Measurements from ENCODE around the gene JOSD2. TPM values are rescaled to one million over a fixed set of nuclear protein-coding genes. Genes with fewer than 3 reads are reported as not detected.

JOSD2 gene
- total RNA-seq, 2 donors from 2014 or later: 12.1 to 13.7 TPM

DNA sequence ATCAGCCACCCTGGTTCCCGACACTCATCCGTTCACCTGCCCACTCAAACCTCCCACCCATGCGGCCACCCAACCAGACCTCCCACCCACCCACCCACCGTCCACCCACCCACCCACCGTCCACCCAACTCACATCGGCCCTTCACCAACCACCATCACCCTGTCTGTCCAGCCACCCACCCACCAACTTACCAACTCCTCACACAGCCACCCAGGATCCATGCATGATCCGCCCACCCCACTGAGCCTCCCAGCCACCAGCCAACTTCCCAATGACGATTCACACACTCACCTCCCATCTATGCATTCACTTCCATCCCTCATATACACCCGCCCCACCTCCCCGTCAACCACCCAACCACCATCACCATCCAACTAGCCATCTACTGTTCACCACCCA lies 4.3 kb downstream of the JOSD2 start:
- no peak for DNase-seq
- Mint-ChIP-seq H3K9me3 (no peaks in the 10 kb centered on the region), H3K27me3 (ENCODE audit: insufficient read depth) (peaks cover 16% of the 10 kb centered on the region), H3K36me3 (ENCODE audit: low read depth) (no peaks in the 10 kb centered on the region), H3K4me1 (no peaks in the 10 kb centered on the region), H3K27ac (no peak overlapping the region), H3K4me3 (no peak overlapping the region)
- H3K36me3 ChIP-seq (ENCODE audit: control insufficient read depth, insufficient read depth, low read length): no peaks in the 10 kb centered on the region
- 90% methylated on average over 4 of the region's 10 CpGs; no CpG with 5 or more reads in 1 of the 2 experiments for WGBS, 2 experiments (ENCODE audit: insufficient coverage in 1 of 2, insufficient read length in 1 of 2)
- TF ChIP-seq, protein P1, sequence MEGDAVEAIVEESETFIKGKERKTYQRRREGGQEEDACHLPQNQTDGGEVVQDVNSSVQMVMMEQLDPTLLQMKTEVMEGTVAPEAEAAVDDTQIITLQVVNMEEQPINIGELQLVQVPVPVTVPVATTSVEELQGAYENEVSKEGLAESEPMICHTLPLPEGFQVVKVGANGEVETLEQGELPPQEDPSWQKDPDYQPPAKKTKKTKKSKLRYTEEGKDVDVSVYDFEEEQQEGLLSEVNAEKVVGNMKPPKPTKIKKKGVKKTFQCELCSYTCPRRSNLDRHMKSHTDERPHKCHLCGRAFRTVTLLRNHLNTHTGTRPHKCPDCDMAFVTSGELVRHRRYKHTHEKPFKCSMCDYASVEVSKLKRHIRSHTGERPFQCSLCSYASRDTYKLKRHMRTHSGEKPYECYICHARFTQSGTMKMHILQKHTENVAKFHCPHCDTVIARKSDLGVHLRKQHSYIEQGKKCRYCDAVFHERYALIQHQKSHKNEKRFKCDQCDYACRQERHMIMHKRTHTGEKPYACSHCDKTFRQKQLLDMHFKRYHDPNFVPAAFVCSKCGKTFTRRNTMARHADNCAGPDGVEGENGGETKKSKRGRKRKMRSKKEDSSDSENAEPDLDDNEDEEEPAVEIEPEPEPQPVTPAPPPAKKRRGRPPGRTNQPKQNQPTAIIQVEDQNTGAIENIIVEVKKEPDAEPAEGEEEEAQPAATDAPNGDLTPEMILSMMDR (conservative IDR thresholded peaks at IDR 0.05): no peak
- H3K27ac ChIP-seq (ENCODE audit: low read depth, low read length): no peak overlapping the region
- no peaks in the 10 kb centered on the region for H3K4me1 ChIP-seq (ENCODE audit: control insufficient read depth, insufficient read depth, low read length)
- no peaks in the 10 kb centered on the region for H3K9me3 ChIP-seq (ENCODE audit: control insufficient read depth, low read length)
- H3K9ac ChIP-seq (ENCODE audit: extremely low read depth, low read length, poor library complexity, severe bottlenecking): no peak overlapping the region
- H3K4me3 ChIP-seq (ENCODE audit: low read length): no peak overlapping the region
- H3K27me3 ChIP-seq (ENCODE audit: control insufficient read depth, insufficient read depth, low read length, poor library complexity, severe bottlenecking): no peaks in the 10 kb centered on the region

DNA sequence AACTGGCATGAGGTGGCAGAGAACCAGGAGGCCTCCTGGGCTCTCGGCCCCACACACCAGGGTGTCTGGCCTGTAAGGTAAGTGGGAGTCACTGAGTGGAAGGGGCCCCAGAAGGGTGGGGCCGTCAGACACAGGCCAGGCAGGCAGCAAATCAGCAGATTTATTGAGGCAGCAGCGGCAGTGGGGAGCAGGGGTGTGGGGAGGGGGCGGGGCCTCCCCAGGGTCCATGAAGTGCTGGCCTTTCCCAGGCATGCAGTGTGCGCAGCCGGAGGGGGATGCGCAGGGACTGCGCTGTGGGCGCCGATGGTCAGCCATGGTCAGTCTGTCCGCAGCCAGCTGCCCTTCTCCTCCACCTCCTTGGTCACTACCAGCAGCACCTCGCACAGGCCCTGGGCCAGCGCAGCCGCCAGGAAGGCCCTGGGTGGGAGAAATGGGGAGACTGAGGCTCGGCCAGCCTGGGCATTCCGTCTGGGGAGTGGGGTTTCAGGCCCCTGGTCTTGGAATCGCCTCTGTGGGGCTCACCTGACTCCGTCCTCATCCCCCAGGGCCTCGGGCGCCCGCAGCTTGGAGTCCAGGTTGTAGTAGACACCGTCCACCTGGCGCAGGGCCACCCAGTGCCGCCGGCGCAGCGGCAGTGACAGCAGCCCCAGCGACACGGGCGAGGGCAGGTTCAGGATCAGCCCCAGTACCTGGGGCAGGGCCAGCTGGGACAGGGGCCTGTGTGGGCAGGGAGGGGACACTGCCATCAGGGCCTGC lies 5.0 kb downstream of the JOSD2 start:
- no peak for DNase-seq
- 92 to 96% methylated on average over 18 to 30 of the region's 30 CpGs for WGBS, 2 experiments (ENCODE audit: insufficient coverage in 1 of 2, insufficient read length in 1 of 2)
- H3K4me3 Mint-ChIP-seq: no peak overlapping the region
- H3K27me3 ChIP-seq (ENCODE audit: control insufficient read depth, insufficient read depth, low read length, poor library complexity, severe bottlenecking): no peaks in the 10 kb centered on the region
- TF ChIP-seq, protein P1 (conservative IDR thresholded peaks at IDR 0.05): no peak
- H3K9me3 ChIP-seq (ENCODE audit: control insufficient read depth, low read length): no peaks in the 10 kb centered on the region
- no peaks in the 10 kb centered on the region for H3K9me3 Mint-ChIP-seq
- no peak overlapping the region for H3K9ac ChIP-seq (ENCODE audit: extremely low read depth, low read length, poor library complexity, severe bottlenecking)
- no peaks in the 10 kb centered on the region for H3K36me3 ChIP-seq (ENCODE audit: control insufficient read depth, insufficient read depth, low read length)
- H3K4me1 Mint-ChIP-seq: no peaks in the 10 kb centered on the region
- no peaks in the 10 kb centered on the region for H3K4me1 ChIP-seq (ENCODE audit: control insufficient read depth, insufficient read depth, low read length)
- no peak overlapping the region for H3K27ac ChIP-seq (ENCODE audit: low read depth, low read length)
- no peaks in the 10 kb centered on the region for H3K36me3 Mint-ChIP-seq (ENCODE audit: low read depth)
- H3K27ac Mint-ChIP-seq: no peak overlapping the region
- peaks cover 17% of the 10 kb centered on the region for H3K27me3 Mint-ChIP-seq (ENCODE audit: insufficient read depth)
- H3K4me3 ChIP-seq (ENCODE audit: low read length): no peak overlapping the region

DNA sequence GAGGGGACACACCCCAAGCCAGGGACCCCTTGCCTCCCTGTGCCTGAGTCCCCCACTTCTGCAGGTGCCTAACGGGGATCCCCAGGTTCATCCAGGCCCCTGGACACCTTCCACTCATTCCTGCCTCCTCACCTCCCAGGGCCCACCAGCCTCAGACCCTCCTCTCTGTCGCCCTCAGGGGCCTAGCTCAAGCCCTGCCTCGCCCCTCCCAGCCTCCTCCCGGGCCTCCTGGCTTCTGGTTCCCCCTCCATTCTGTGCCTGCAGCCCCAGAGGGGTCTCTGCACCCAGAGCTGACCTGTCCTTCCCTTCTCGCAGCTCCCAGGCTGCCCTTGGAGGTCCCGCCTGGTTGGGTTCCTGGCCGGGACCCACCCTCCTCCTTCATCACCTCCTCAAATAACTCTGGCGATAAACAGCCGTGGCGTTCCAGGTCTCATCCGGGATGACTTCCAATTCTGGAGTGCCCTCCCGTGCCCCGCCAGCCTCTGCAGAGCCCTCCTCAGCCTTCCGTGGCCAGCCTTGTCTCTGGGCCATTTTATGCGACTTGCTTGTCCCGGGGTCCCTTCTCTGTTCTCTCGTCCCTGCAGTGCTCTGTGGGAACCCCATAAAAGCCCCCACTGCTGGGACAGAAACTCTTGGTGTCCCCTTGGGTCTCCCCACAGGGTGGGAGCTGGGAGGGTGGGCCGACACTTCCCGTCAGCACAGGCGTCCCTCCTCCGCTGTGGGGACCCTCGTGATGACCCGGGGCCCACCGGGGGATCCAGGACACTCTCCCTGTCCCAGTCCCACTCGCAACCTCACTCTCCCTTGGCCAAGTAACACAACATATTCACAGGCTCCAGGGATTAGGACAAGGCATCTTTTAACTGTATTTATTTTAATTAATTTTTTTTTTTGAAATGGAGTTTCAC lies 9.2 kb downstream of the JOSD2 start:
- H3K4me1 ChIP-seq (ENCODE audit: control insufficient read depth, insufficient read depth, low read length): no peaks in the 10 kb centered on the region
- no peaks in the 10 kb centered on the region for H3K36me3 Mint-ChIP-seq (ENCODE audit: low read depth)
- TF ChIP-seq, protein P1 (conservative IDR thresholded peaks at IDR 0.05): no peak
- H3K27ac Mint-ChIP-seq: no peak overlapping the region
- no peak overlapping the region for H3K27ac ChIP-seq (ENCODE audit: low read depth, low read length)
- H3K9me3 ChIP-seq (ENCODE audit: control insufficient read depth, low read length): peaks cover 28% of the 10 kb centered on the region
- no peak overlapping the region for H3K4me3 ChIP-seq (ENCODE audit: low read length)
- no peaks in the 10 kb centered on the region for H3K4me1 Mint-ChIP-seq
- 81 to 83% methylated on average over 11 to 25 of the region's 25 CpGs for WGBS, 2 experiments (ENCODE audit: insufficient coverage in 1 of 2, insufficient read length in 1 of 2)
- no peaks in the 10 kb centered on the region for H3K9me3 Mint-ChIP-seq
- H3K27me3 Mint-ChIP-seq (ENCODE audit: insufficient read depth): peaks cover 7% of the 10 kb centered on the region
- H3K27me3 ChIP-seq (ENCODE audit: control insufficient read depth, insufficient read depth, low read length, poor library complexity, severe bottlenecking): peaks cover 29% of the 10 kb centered on the region
- no peaks in the 10 kb centered on the region for H3K36me3 ChIP-seq (ENCODE audit: control insufficient read depth, insufficient read depth, low read length)
- no peak overlapping the region for H3K4me3 Mint-ChIP-seq
- H3K9ac ChIP-seq (ENCODE audit: extremely low read depth, low read length, poor library complexity, severe bottlenecking): no peak overlapping the region
- no peak for DNase-seq
